ENCODE results near the gene FAT1. TPM values are rescaled to one million over a fixed set of nuclear protein-coding genes. Genes with fewer than 3 reads are reported as not detected.
A peak's percentile ranks its signal among the peaks of the same experiment; 100 is the strongest.

The FAT1 gene
- total RNA-seq, 1 donor from 2014 or later, result 106 TPM

- Histone ChIP-seq H3K4me3 (no peak overlapping the region), H3K4me1 (peaks cover 16% of the 10 kb centered on the region), H3K27ac (no peak overlapping the region), H3K9me3 (no peaks in the 10 kb centered on the region), H3K27me3 (ENCODE audit: low read depth) (no peaks in the 10 kb centered on the region), H3K36me3 (no peaks in the 10 kb centered on the region)
- intact Hi-C loops (cut with DNase I), result no loop called here
- ATAC-seq (no peak), DNase-seq (no peak)
- no peak for TF ChIP-seq CTCF (IDR thresholded peaks at IDR 0.05)
Measured at GRCh38 chr4:186687265-186687664, 36.4 kb downstream of the FAT1 start.

GRCh38 chr4:186685767-186686183 lies 37.9 kb downstream of the FAT1 start:
- Histone ChIP-seq H3K9me3 (no peaks in the 10 kb centered on the region), H3K4me1 (peaks cover 16% of the 10 kb centered on the region), H3K27ac (no peak overlapping the region), H3K27me3 (ENCODE audit: low read depth) (no peaks in the 10 kb centered on the region), H3K4me3 (no peak overlapping the region), H3K36me3 (no peaks in the 10 kb centered on the region)
- DNase-seq, result no peak
- intact Hi-C loops (cut with DNase I), result no loop called here
- peak; percentile 46 to 79 for ATAC-seq
- TF ChIP-seq CTCF (IDR thresholded peaks at IDR 0.05), result no peak

- Histone ChIP-seq H3K27ac (no peak overlapping the region), H3K4me1 (peaks cover 16% of the 10 kb centered on the region), H3K4me3 (no peak overlapping the region), H3K27me3 (ENCODE audit: low read depth) (no peaks in the 10 kb centered on the region), H3K36me3 (no peaks in the 10 kb centered on the region), H3K9me3 (no peaks in the 10 kb centered on the region)
- DNase-seq, result no peak
- intact Hi-C loops (cut with DNase I), result no loop called here
- ATAC-seq, result peak; percentile 72 to 84
- no peak for TF ChIP-seq CTCF (IDR thresholded peaks at IDR 0.05)
Measured at GRCh38 chr4:186684889-186685309, 38.8 kb downstream of the FAT1 start.

GRCh38 chr4:186684220-186684619 lies 39.4 kb downstream of the FAT1 start:
- Histone ChIP-seq H3K4me1 (peaks cover 14% of the 10 kb centered on the region), H3K4me3 (no peak overlapping the region), H3K27me3 (ENCODE audit: low read depth) (no peaks in the 10 kb centered on the region), H3K9me3 (no peaks in the 10 kb centered on the region), H3K36me3 (no peaks in the 10 kb centered on the region), H3K27ac (no peak overlapping the region)
- TF ChIP-seq CTCF (IDR thresholded peaks at IDR 0.05), result no peak
- DNase-seq, result no peak
- intact Hi-C loops (cut with DNase I), result no loop called here
- ATAC-seq, result no peak

GRCh38 chr4:186680641-186681040 lies 43.0 kb downstream of the FAT1 start:
- Histone ChIP-seq H3K27ac (no peak overlapping the region), H3K4me3 (no peak overlapping the region)
- TF ChIP-seq CTCF (IDR thresholded peaks at IDR 0.05), result no peak

More at GRCh38 chr4:186680641-186681040, 43.0 kb downstream of the FAT1 start:
- Histone ChIP-seq H3K27me3 (ENCODE audit: low read depth) (no peaks in the 10 kb centered on the region), H3K9me3 (no peaks in the 10 kb centered on the region), H3K4me1 (peaks cover 3% of the 10 kb centered on the region), H3K36me3 (no peaks in the 10 kb centered on the region)
- intact Hi-C loops (cut with DNase I), result no loop called here
- DNase-seq, result no peak
- ATAC-seq, result no peak

All from lower lobe of right lung (tissue), 2 donors.